T-cell (primary cell): ENCODE measurements around the gene ARHGAP10. TPM values are rescaled to one million over a fixed set of nuclear protein-coding genes. Genes with fewer than 3 reads are reported as not detected.

Experiments
- ATAC-seq, 4 experiments: fragments of 200-7000 bp in 3 of 4; fragments of 150-1000 bp in 1 of 4; cut with Tn5 transposase; replicated peaks in 1 of 4; 1 replicate in 3 of 4; 2 replicates in 1 of 4; pipeline ENCODE4 v1.10.0; 2021; ENCODE audit warnings: moderate library complexity in 3 of 4, mild to moderate bottlenecking in 2 of 4, moderate number of reproducible peaks in 1 of 4
- CTCF ChIA-PET, 2 donors: fragments of 300-600 bp; sonication (Branson Sonifier 250); formaldehyde crosslinking; loops; one replicate each; lab custom pipeline; 2022; ENCODE audit warnings: antibody characterized with exemption in 2 of 2; lab: Charles Lee
- POLR2A ChIA-PET, 2 donors: fragments of 300-600 bp; sonication (Branson Sonifier 250); formaldehyde crosslinking; loops; one replicate each; lab custom pipeline; 2022; ENCODE audit warnings: antibody characterized with exemption in 2 of 2; lab: Charles Lee
- DNase-seq, 35 experiments: peaks; one replicate each; pipeline versions ENCODE4 v3.0.0 to v3.0.0-alpha.2; 2013 to 2023
- H3K27ac ChIP-seq: one replicate; pipeline ENCODE4 v1.5.1; 2013; ENCODE audit warnings: low read length
- H3K27me3 ChIP-seq, 2 experiments: replicated peaks in 1 of 2; 1 replicate in 1 of 2; 2 replicates in 1 of 2; pipeline versions ENCODE4 v1.6.1 to v1.7.0; 2013; ENCODE audit warnings: low read length in 1 of 2, mixed read lengths in 1 of 2; ENCODE audit not compliant: control insufficient read depth in 2 of 2, insufficient read depth in 2 of 2; ENCODE audit errors: extremely low read depth in 1 of 2
- H3K36me3 ChIP-seq, 2 donors: 1 replicate in 1 of 2; 2 replicates in 1 of 2; pipeline versions ENCODE4 v1.6.1 to v1.7.0; 2013; ENCODE audit warnings: low read length in 1 of 2; ENCODE audit not compliant: control insufficient read depth in 2 of 2, insufficient read depth in 1 of 2; ENCODE audit errors: extremely low read depth in 1 of 2
- H3K4me1 ChIP-seq, 2 experiments: 1 replicate in 1 of 2; 2 replicates in 1 of 2; pipeline versions ENCODE4 v1.6.1 to v1.7.0; 2013; ENCODE audit warnings: low read length in 2 of 2, mixed read lengths in 1 of 2; ENCODE audit not compliant: insufficient read depth in 2 of 2, control insufficient read depth in 1 of 2; ENCODE audit errors: extremely low read depth in 1 of 2
- H3K4me3 ChIP-seq, 2 donors: 1 replicate in 1 of 2; 2 replicates in 1 of 2; pipeline versions ENCODE4 v1.5.1 to v1.7.0; 2013; ENCODE audit warnings: mild to moderate bottlenecking in 2 of 2, low read length in 1 of 2, moderate library complexity in 1 of 2; ENCODE audit not compliant: control insufficient read depth in 1 of 2; ENCODE audit errors: extremely low read depth in 1 of 2
- H3K9me3 ChIP-seq: 2 replicates; pipeline ENCODE4 v1.7.0; 2013
- H3K27ac Mint-ChIP-seq, 2 donors: one replicate each; pipeline ENCODE4 v1.8.0; 2020 to 2021; ENCODE audit warnings: mild to moderate bottlenecking in 2 of 2, mixed read lengths in 2 of 2
- H3K27me3 Mint-ChIP-seq, 2 donors: one replicate each; pipeline ENCODE4 v1.8.0; 2021 to 2022; ENCODE audit warnings: mixed read lengths in 2 of 2
- H3K36me3 Mint-ChIP-seq: one replicate; pipeline ENCODE4 v1.8.0; 2021; ENCODE audit warnings: mixed read lengths
- H3K4me1 Mint-ChIP-seq, 3 donors: one replicate each; pipeline ENCODE4 v1.8.0; 2020 to 2022; ENCODE audit warnings: mixed read lengths in 3 of 3, mild to moderate bottlenecking in 1 of 3
- H3K4me3 Mint-ChIP-seq, 3 donors: one replicate each; pipeline ENCODE4 v1.8.0; 2020 to 2022; ENCODE audit warnings: mild to moderate bottlenecking in 3 of 3, mixed read lengths in 3 of 3, moderate library complexity in 3 of 3
- H3K9me3 Mint-ChIP-seq, 3 donors: one replicate each; pipeline ENCODE4 v1.8.0; 2020 to 2022; ENCODE audit warnings: mixed read lengths in 3 of 3
- WGBS: methylation state at CpG from one replicate; pipeline ENCODE4 v1.1.5; 2013; ENCODE audit warnings: missing lambda C conversion rate; ENCODE audit not compliant: insufficient coverage; 5-methylcytosine and 5-hydroxymethylcytosine counted together
- total RNA-seq, 35 experiments: library from RNA in 6 of 35; stranded (reverse) in 6 of 35; fragments of 120-200 nt in 1 of 35; gene quantifications; one replicate each; pipeline versions ENCODE4 v1.2.1 to v1.2.4 and lab custom pipeline; 2013 to 2026

ARHGAP10 gene
- total RNA-seq, 5 donors from 2014 or later (not counting 1 experiment from before 2014, with no cell fraction given): 6.2 to 7.7 (median 6.8) TPM

DNA sequence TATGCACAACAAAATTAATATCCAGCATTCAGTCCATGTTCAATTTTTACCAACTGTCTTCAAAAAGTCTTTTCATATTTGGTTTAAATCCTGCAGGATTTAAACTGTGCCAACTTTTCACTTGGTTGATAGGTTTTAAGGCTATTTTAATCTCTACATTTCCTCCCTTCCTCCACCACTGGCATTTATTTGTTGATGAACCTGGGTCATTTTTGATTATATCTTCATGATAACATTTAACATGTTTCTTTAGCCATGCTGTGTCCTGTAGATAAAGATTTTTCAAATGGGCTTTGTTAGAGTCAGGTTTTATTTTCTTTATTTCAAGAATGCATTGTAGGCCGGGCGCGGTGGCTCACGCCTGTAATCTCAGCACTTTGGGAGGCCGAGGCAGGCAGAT, 216.4 kb downstream of the ARHGAP10 start:
- H3K4me3 ChIP-seq: no peak overlapping the region
- DNase-seq: no peak
- Mint-ChIP-seq H3K4me1 (peaks cover 6 to 19% (median 19%) of the 10 kb centered on the region in 3 donors), H3K27me3 (no peaks in the 10 kb centered on the region), H3K27ac (no peak overlapping the region), H3K36me3 (peaks cover 27% of the 10 kb centered on the region), H3K9me3 (no peaks in the 10 kb centered on the region), H3K4me3 (no peak overlapping the region)
- no peaks in the 10 kb centered on the region for H3K9me3 ChIP-seq
- ChIA-PET POLR2A (interaction anchor here in 1 of 2 donors (0.6 kb wide), 1 partner anchor 422 kb away, joined by 3 read pairs; no protein-coding TSS in a partner anchor), CTCF (no interaction called here)
- no peak overlapping the region for H3K27ac ChIP-seq
- peaks cover 0 to 4% of the 10 kb centered on the region in 2 experiments for H3K4me1 ChIP-seq
- WGBS: no CpG with 5 or more reads among the region's 5 CpGs
- H3K36me3 ChIP-seq: no peaks in the 10 kb centered on the region
- H3K27me3 ChIP-seq: no peaks in the 10 kb centered on the region
- no peak for ATAC-seq

DNA sequence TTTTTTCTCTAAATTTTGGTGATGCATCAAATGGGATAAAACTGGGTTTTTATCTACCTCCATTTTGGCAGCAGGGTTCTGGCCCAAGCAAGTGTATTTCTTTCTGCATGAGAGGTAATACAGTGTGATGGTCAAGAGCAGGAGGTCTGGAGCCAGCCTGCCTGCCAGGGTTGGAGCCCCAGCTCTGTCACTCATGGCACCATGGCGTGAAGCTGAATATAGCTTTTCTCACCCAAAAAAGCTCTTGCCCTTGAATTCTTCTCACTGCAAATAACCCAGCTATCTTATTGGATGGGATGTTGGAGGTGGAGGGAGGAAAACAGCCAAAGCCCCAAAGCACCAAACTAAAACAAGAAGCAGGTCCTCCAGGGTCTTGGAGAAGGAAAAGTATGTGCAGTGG, 218.4 kb downstream of the ARHGAP10 start:
- no peak overlapping the region for H3K4me3 ChIP-seq
- H3K4me1 ChIP-seq: no peaks in the 10 kb centered on the region
- Mint-ChIP-seq H3K4me1 (peaks cover 0 to under 1% (median 0%) of the 10 kb centered on the region in 3 donors), H3K27ac (no peak overlapping the region), H3K36me3 (peaks cover 39% of the 10 kb centered on the region), H3K27me3 (no peaks in the 10 kb centered on the region), H3K9me3 (no peaks in the 10 kb centered on the region), H3K4me3 (no peak overlapping the region)
- no peaks in the 10 kb centered on the region for H3K36me3 ChIP-seq
- H3K27me3 ChIP-seq: no peaks in the 10 kb centered on the region
- ATAC-seq (no peak), DNase-seq (no peak)
- ChIA-PET POLR2A (no interaction called here), CTCF (interaction anchor here (0.5 to 2.0 kb wide), 2 partner anchors 14 to 82 kb away, joined by 4 read pairs; no protein-coding TSS in a partner anchor)
- no CpG with 5 or more reads among the region's 1 CpG for WGBS
- no peaks in the 10 kb centered on the region for H3K9me3 ChIP-seq
- no peak overlapping the region for H3K27ac ChIP-seq

DNA sequence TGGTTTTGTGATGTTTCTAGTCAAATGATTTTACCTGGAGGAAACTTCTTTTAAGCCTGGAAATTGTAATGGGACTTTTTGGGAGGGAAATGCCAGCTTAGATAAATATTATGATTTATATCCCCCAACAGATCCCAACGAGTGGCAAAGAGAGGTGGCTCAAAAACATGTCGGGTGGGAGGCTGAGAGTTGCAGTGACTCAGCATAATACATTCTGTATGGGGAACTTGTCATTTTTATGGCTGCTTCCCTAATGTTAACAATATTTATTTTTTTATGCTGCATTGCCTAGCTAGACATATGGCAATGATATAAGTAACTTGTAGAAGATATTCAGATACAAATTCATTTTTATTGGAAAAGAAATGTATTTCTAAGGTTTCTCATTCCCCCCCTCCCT, 219.0 kb downstream of the ARHGAP10 start:
- no peaks in the 10 kb centered on the region for H3K9me3 ChIP-seq
- ATAC-seq (no peak), DNase-seq (no peak)
- CTCF ChIA-PET: interaction anchor here (0.5 to 2.0 kb wide), 2 partner anchors 15 to 83 kb away, joined by 4 read pairs; no protein-coding TSS in a partner anchor
- Mint-ChIP-seq H3K36me3 (peaks cover 44% of the 10 kb centered on the region), H3K4me1 (no peaks in the 10 kb centered on the region), H3K4me3 (no peak overlapping the region), H3K27me3 (no peaks in the 10 kb centered on the region), H3K27ac (no peak overlapping the region), H3K9me3 (no peaks in the 10 kb centered on the region)
- no CpG with 5 or more reads among the region's 2 CpGs for WGBS
- H3K27me3 ChIP-seq: no peaks in the 10 kb centered on the region
- POLR2A ChIA-PET: no interaction called here
- no peak overlapping the region for H3K27ac ChIP-seq
- H3K36me3 ChIP-seq: no peaks in the 10 kb centered on the region
- H3K4me1 ChIP-seq: no peaks in the 10 kb centered on the region
- H3K4me3 ChIP-seq: no peak overlapping the region

GRCh38 chr4:147954850-147955249, 223.0 kb downstream of the ARHGAP10 start:
- no peaks in the 10 kb centered on the region for H3K4me1 ChIP-seq

DNA sequence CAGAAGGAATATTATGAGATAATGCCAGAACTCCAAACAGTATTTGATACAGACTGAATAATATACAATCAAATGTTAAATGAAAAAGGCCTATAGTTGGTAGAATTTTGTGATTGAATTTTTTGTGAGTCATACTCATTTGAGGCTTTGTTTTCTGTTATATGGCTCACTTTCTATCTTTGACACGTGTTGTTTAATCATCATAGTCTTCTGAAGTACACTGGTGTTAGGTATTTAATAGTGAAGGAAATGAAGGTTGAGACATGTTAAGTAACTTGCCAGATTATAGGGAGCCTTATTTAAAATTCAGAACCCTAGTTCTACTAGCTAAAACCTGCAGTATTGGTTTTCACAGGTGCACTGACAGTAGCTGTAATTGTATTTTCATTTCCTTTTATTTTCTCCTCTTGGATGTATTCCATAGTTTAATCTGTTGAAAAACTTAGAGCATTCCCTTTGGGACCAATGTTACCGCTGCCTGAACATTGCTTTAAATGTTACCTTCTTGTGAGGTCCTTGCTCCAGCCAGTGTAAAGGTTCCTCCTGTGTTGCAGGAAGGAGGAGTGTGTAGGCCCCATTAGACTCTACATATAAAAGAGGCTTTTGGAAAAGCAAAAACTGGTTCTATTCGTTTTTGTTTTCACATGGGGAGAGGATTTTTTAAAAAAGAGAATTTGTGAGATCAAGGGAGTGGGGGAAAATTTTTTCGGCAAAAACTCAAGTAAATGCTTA, 224.1 kb downstream of the ARHGAP10 start:
- no peak overlapping the region for H3K4me3 ChIP-seq
- H3K4me3 Mint-ChIP-seq: no peak overlapping the region
- no peaks in the 10 kb centered on the region for H3K9me3 Mint-ChIP-seq
- H3K27me3 ChIP-seq: no peaks in the 10 kb centered on the region
- H3K4me1 ChIP-seq: no peaks in the 10 kb centered on the region
- H3K36me3 ChIP-seq: no peaks in the 10 kb centered on the region
- ChIA-PET POLR2A (no interaction called here), CTCF (no interaction called here)
- 100% methylated on average over 1 of the region's 4 CpGs for whole genome bisulfite sequencing
- no peak overlapping the region for H3K27ac ChIP-seq
- H3K4me1 Mint-ChIP-seq: no peaks in the 10 kb centered on the region
- no peak overlapping the region for H3K27ac Mint-ChIP-seq
- peaks cover 38% of the 10 kb centered on the region for H3K36me3 Mint-ChIP-seq
- ATAC-seq: no peak
- H3K9me3 ChIP-seq: no peaks in the 10 kb centered on the region
- H3K27me3 Mint-ChIP-seq: no peaks in the 10 kb centered on the region
- DNase-seq: no peak

More at GRCh38 chr4:147954850-147955249, 223.0 kb downstream of the ARHGAP10 start:
- ChIA-PET POLR2A (no interaction called here), CTCF (no interaction called here)
- Mint-ChIP-seq H3K36me3 (peaks cover 39% of the 10 kb centered on the region), H3K4me1 (no peaks in the 10 kb centered on the region), H3K27me3 (no peaks in the 10 kb centered on the region), H3K27ac (no peak overlapping the region), H3K4me3 (no peak overlapping the region), H3K9me3 (no peaks in the 10 kb centered on the region)
- H3K36me3 ChIP-seq: no peaks in the 10 kb centered on the region
- H3K27me3 ChIP-seq: no peaks in the 10 kb centered on the region
- no CpG with 5 or more reads among the region's 2 CpGs for WGBS
- H3K9me3 ChIP-seq: no peaks in the 10 kb centered on the region
- H3K4me3 ChIP-seq: no peak overlapping the region
- no peak for ATAC-seq
- DNase-seq: no peak
- H3K27ac ChIP-seq: no peak overlapping the region

DNA sequence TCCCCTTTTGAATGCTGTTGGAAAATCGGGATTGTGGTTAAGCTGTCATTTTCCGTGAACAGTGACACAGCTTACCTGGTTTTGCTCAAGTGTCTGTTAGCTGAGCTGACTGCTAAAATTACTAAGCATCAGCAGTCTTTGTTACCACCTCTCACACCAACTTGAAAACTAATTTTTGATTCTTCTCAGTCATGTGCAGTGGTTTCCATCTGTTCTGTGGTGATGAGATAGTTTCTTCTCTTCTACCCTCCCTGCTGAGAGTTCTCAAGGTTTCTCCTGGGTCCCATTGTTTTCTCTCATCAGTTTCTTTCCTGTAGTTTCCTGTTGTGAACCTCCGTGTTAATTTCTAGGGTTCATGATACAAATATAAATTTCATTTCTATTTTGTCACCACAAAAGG, 225.6 kb downstream of the ARHGAP10 start:
- Histone ChIP-seq H3K4me1 (no peaks in the 10 kb centered on the region), H3K4me3 (no peak overlapping the region), H3K36me3 (no peaks in the 10 kb centered on the region), H3K27me3 (no peaks in the 10 kb centered on the region), H3K27ac (no peak overlapping the region), H3K9me3 (no peaks in the 10 kb centered on the region)
- no peak overlapping the region for H3K4me3 Mint-ChIP-seq
- peaks cover 38% of the 10 kb centered on the region for H3K36me3 Mint-ChIP-seq
- no peaks in the 10 kb centered on the region for H3K9me3 Mint-ChIP-seq
- no CpG with 5 or more reads among the region's 3 CpGs for WGBS
- no peaks in the 10 kb centered on the region for H3K27me3 Mint-ChIP-seq
- H3K27ac Mint-ChIP-seq: no peak overlapping the region
- no peaks in the 10 kb centered on the region for H3K4me1 Mint-ChIP-seq
- DNase-seq: no peak
- CTCF ChIA-PET: no interaction called here
- ATAC-seq: no peak
- POLR2A ChIA-PET: no interaction called here
